Osteoblast (primary cell): Measurements from ENCODE around the gene RAB36. TPM values are rescaled to one million over a fixed set of nuclear protein-coding genes. Genes with fewer than 3 reads are reported as not detected.

Experiments
- DNase-seq: peaks from one replicate; pipeline ENCODE4 v3.0.0; 2011; ENCODE audit warnings: low spot score, mixed read lengths; ENCODE audit not compliant: insufficient read length; ENCODE audit errors: missing footprints
- H2AFZ ChIP-seq: 2 replicates; pipeline ENCODE4 v1.6.0; 2011; ENCODE audit warnings: mild to moderate bottlenecking, low read length
- H3K27ac ChIP-seq: 2 replicates; pipeline ENCODE4 v1.5.1; 2011; ENCODE audit warnings: mild to moderate bottlenecking, low read depth, low read length, moderate library complexity
- H3K27me3 ChIP-seq: 2 replicates; pipeline ENCODE4 v1.6.0; 2012; ENCODE audit warnings: mild to moderate bottlenecking, control low read depth, inconsistent platforms, low read length, moderate library complexity; ENCODE audit not compliant: insufficient read depth
- H3K36me3 ChIP-seq: 2 replicates; pipeline ENCODE4 v1.5.1; 2011; ENCODE audit warnings: mild to moderate bottlenecking, low read length, control low read depth, moderate library complexity; ENCODE audit not compliant: insufficient read depth
- H3K4me1 ChIP-seq: 2 replicates; pipeline ENCODE4 v1.5.1; 2011; ENCODE audit warnings: mild to moderate bottlenecking, low read length, control low read depth, moderate library complexity; ENCODE audit not compliant: insufficient read depth
- H3K4me2 ChIP-seq: 2 replicates; pipeline ENCODE4 v1.6.0; 2011; ENCODE audit warnings: mild to moderate bottlenecking, low read length; ENCODE audit not compliant: insufficient read depth
- H3K4me3 ChIP-seq: fragments of 200-600 bp; sonication (generic); 3 replicates; pipeline ENCODE4 v1.5.1; 2012; ENCODE audit warnings: mild to moderate bottlenecking, low read length, inconsistent platforms; ENCODE audit not compliant: insufficient read depth
- H3K79me2 ChIP-seq: 2 replicates; pipeline ENCODE4 v1.6.0; 2012; ENCODE audit warnings: mild to moderate bottlenecking, low read length, control low read depth, inconsistent platforms; ENCODE audit not compliant: insufficient read depth
- H3K9me3 ChIP-seq: 2 replicates; pipeline ENCODE4 v1.5.1; 2011; ENCODE audit warnings: low read depth, low read length, control low read depth
- H4K20me1 ChIP-seq: 2 replicates; pipeline ENCODE4 v1.6.0; 2012; ENCODE audit warnings: mild to moderate bottlenecking, low read length, control low read depth; ENCODE audit not compliant: insufficient read depth
- total RNA-seq: library from RNA; depleted of rRNA; stranded (reverse); fragments of >200 nt; gene quantifications from 2 replicates; pipeline ENCODE4 v1.2.3, GENCODE V29; 2012
- TF ChIP-seq, protein P1 (sequence below): IDR thresholded peaks from 2 replicates; pipeline ENCODE4 v1.5.1; 2011; ENCODE audit warnings: mild to moderate bottlenecking, low read depth, low read length, moderate library complexity; ENCODE audit errors: extremely low read depth

RAB36 gene
- total RNA-seq, 1 donor, result 7.6 TPM

DNA sequence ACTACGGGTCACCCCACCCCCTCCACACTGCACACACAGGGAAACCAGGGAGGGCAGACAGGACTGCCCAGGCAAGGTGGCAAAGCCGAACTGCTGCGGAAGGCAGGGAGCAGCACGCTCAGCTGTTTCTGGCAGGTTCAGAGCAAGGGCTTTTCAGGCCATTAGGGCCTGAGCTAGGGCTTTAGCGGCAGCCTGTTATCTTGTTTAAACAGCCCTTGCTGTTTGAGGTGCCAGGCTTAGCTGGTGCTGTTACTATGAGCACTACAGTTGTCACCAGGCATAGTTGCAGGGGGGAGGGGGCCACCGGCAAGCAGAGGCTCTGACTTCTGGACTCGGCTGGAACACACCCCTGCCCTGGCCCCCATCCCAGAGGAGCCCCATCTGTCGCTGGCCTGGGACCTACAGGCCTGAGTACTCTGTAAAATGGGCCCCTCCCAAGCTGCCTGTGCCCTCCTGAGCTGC, 38.3 kb upstream of the RAB36 start:
- Histone ChIP-seq H4K20me1 (no peaks in the 10 kb centered on the region), H3K79me2 (no peaks in the 10 kb centered on the region), H3K9me3 (no peaks in the 10 kb centered on the region), H2AFZ (no peak overlapping the region), H3K4me1 (no peaks in the 10 kb centered on the region), H3K36me3 (no peaks in the 10 kb centered on the region), H3K4me3 (no peak overlapping the region), H3K27ac (no peak overlapping the region), H3K27me3 (no peaks in the 10 kb centered on the region), H3K4me2 (no peak overlapping the region)
- DNase-seq, result no peak
- TF ChIP-seq, protein P1, sequence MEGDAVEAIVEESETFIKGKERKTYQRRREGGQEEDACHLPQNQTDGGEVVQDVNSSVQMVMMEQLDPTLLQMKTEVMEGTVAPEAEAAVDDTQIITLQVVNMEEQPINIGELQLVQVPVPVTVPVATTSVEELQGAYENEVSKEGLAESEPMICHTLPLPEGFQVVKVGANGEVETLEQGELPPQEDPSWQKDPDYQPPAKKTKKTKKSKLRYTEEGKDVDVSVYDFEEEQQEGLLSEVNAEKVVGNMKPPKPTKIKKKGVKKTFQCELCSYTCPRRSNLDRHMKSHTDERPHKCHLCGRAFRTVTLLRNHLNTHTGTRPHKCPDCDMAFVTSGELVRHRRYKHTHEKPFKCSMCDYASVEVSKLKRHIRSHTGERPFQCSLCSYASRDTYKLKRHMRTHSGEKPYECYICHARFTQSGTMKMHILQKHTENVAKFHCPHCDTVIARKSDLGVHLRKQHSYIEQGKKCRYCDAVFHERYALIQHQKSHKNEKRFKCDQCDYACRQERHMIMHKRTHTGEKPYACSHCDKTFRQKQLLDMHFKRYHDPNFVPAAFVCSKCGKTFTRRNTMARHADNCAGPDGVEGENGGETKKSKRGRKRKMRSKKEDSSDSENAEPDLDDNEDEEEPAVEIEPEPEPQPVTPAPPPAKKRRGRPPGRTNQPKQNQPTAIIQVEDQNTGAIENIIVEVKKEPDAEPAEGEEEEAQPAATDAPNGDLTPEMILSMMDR, result no peak

DNA sequence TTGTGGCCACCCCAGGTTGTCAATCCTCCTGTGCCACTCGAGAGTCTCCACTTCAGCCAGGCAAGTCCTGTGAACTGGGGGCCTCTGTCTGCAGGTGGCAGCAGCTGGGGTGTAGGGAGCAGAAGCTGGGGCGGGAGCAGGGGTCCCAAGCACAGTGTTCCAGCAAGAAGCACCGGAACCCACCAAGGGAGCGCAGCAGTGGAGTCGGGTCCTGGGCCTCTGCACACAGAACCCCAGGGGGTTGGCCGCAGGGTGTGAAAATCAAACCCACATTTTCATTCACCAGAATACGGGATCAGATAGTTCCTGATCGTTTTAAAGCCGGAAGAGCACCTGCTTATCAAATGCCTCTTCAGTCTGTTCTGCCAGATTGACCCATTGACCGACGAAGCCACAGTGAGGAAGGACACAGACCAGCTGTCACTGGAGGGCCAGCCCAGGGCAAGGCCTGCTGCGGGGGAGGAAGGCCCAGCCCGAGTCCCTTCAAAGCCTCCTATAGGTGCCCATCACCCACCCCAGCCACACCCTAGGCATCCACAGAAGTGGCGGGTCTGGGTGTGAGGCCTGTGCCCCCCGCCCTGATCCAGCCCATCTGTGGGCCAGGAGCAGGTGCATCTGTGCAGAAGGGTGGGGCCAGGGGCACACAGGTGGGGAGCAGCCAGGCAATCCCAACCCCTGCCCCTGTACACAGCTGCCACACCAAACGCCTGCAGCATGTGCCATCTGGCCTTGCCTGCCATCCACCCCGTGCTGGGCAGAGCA, 37.6 kb upstream of the RAB36 start:
- Histone ChIP-seq H3K27me3 (no peaks in the 10 kb centered on the region), H4K20me1 (no peaks in the 10 kb centered on the region), H3K36me3 (no peaks in the 10 kb centered on the region), H3K4me1 (no peaks in the 10 kb centered on the region), H3K4me3 (no peak overlapping the region), H3K4me2 (no peak overlapping the region), H2AFZ (no peak overlapping the region), H3K27ac (no peak overlapping the region), H3K79me2 (no peaks in the 10 kb centered on the region), H3K9me3 (no peaks in the 10 kb centered on the region)
- no peak for DNase-seq
- TF ChIP-seq, protein P1, result no peak

DNA sequence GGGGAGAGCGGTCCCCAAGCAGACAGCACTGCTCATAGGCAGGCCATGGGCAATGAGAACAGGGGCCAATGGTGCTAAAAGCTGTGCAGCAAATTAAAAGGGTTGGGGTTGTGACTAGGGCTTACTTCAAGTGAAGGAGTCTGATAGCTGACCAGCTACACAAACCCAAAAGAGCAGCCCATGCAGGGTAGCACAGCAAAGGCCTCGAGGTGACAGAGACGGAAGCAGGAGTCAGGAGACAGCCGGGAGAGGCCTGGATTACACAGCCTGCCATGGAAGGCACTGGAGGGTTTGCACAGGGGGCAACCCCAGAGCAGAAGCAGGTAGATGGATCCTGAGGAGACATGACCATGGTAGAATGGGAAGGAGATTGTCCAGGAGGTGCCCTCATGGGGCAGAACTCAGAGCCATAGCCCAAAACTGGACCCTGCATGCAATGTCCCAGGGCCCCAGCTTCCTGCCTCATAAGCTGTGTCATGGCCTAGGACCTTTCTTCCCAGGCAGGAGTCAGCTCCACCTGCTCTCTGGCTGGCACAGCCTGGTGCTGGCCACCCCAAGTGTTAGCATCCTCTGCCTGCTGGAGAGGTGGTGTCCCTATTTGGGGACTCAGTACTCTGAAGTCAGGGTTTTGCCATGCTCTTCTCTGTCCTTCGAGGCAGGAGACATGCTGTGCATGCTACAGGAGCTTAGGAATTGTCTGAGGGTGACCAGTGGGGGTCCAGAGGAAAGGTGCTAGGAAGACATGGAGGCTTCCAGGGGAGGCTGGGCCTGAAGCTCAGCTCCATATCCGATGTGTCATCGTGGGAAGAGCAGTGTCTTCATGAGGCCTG, 36.8 kb upstream of the RAB36 start:
- H3K27ac ChIP-seq, result no peak overlapping the region
- H3K9me3 ChIP-seq, result no peaks in the 10 kb centered on the region
- H3K36me3 ChIP-seq, result no peaks in the 10 kb centered on the region
- H3K79me2 ChIP-seq, result no peaks in the 10 kb centered on the region
- H3K4me3 ChIP-seq, result no peak overlapping the region
- H4K20me1 ChIP-seq, result no peaks in the 10 kb centered on the region
- no peaks in the 10 kb centered on the region for H3K4me1 ChIP-seq
- H3K27me3 ChIP-seq, result no peaks in the 10 kb centered on the region
- no peak for DNase-seq
- H3K4me2 ChIP-seq, result no peak overlapping the region
- TF ChIP-seq, protein P1, result no peak
- no peak overlapping the region for H2AFZ ChIP-seq

DNA sequence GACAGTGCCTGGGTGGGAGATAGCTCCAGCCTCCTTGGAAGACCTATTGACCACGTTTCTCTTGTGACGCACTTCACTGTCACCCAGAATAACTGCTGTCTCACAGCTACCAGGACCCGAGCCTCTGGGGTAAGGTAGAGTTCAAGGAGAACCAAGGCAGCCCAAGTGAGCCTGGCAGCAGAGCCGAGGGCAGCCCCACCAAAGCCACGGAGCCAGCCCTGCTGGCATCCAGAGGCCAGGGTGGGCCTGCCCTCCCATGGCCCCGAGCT, 36.3 kb upstream of the RAB36 start:
- no peak for DNase-seq
- no peak overlapping the region for H3K4me3 ChIP-seq
- H3K79me2 ChIP-seq, result no peaks in the 10 kb centered on the region
- no peaks in the 10 kb centered on the region for H3K27me3 ChIP-seq
- no peaks in the 10 kb centered on the region for H3K36me3 ChIP-seq
- H3K9me3 ChIP-seq, result no peaks in the 10 kb centered on the region
- TF ChIP-seq, protein P1, result no peak
- no peaks in the 10 kb centered on the region for H4K20me1 ChIP-seq
- no peak overlapping the region for H3K4me2 ChIP-seq
- no peak overlapping the region for H3K27ac ChIP-seq
- no peak overlapping the region for H2AFZ ChIP-seq
- no peaks in the 10 kb centered on the region for H3K4me1 ChIP-seq
